Measurements from ENCODE around the gene PURB. TPM values are rescaled to one million over a fixed set of nuclear protein-coding genes. Genes with fewer than 3 reads are reported as not detected.
A peak's percentile ranks its signal among the peaks of the same experiment; 100 is the strongest.

The PURB gene
- total RNA-seq, 1 experiment from 2014 or later = 8.9 TPM

GRCh38 chr7:44884621-44885393, 523 bp downstream of the PURB start:
- Histone ChIP-seq H3K4me1 (ENCODE audit: insufficient read depth, low read length) (peaks cover 49% of the 10 kb centered on the region), H3K4me3 (ENCODE audit: low read length) (peak overlapping the region; percentile 76), H3K4me2 (ENCODE audit: low read length) (peak overlapping the region; percentile 84), H3K27ac (ENCODE audit: low read length) (peak overlapping the region; percentile 63), H2AFZ (ENCODE audit: low read length) (peak overlapping the region; percentile 43; the same call in 1 of the 2 replicates), H3K27me3 (ENCODE audit: low read length) (no peaks in the 10 kb centered on the region), H3K9me2 (replicated peaks; ENCODE audit: low read length) (no peaks in the 10 kb centered on the region), H3K79me2 (ENCODE audit: low read length) (peaks cover 63% of the 10 kb centered on the region), H4K20me1 (ENCODE audit: low read length) (peaks cover 45% of the 10 kb centered on the region), H3K9ac (ENCODE audit: low read length) (peak overlapping the region; percentile 94), H3K9me3 (ENCODE audit: low read length) (no peaks in the 10 kb centered on the region), H3F3A (ENCODE audit: low read length, unreplicated experiment) (no peaks in the 10 kb centered on the region), H3K36me3 (ENCODE audit: low read depth, low read length) (peaks cover 4% of the 10 kb centered on the region; the same call in 1 of the 2 replicates)
- POLR2A ChIA-PET (ENCODE audit: unreplicated experiment) = interaction anchor here (0.6 to 0.7 kb wide), 2 partner anchors 18 to 36 kb away, joined by 4 read pairs; no protein-coding TSS in a partner anchor
- no TSS peak for BruUV-seq (replicated peaks)
- TF ChIP-seq EZH2phosphoT487 (IDR thresholded peaks at IDR 0.05; ENCODE audit: borderline replicate concordance, low read length) (no peak), EZH2 (IDR thresholded peaks at IDR 0.05; ENCODE audit: low read length, unreplicated experiment) (no peak), CTCF (conservative IDR thresholded peaks at IDR 0.05; ENCODE audit: low read depth, low read length) (no peak)
- CTCF ChIA-PET = no interaction called here
- peak; percentile 9 for ATAC-seq
- peak; percentile 46 for DNase-seq
- intact Hi-C loops (cut with micrococcal nuclease) = loop anchor here (5.0 kb wide), 1 partner anchor 102 kb away; no protein-coding TSS in a partner anchor

GRCh38 chr7:44883961-44884620, 1.2 kb downstream of the PURB start:
- Histone ChIP-seq H2AFZ (ENCODE audit: low read length) (peak overlapping the region; percentile 43; the same call in 1 of the 2 replicates), H3K79me2 (ENCODE audit: low read length) (peaks cover 70% of the 10 kb centered on the region), H4K20me1 (ENCODE audit: low read length) (peaks cover 50% of the 10 kb centered on the region), H3K9me3 (ENCODE audit: low read length) (no peaks in the 10 kb centered on the region), H3K27me3 (ENCODE audit: low read length) (no peaks in the 10 kb centered on the region), H3K4me2 (ENCODE audit: low read length) (peak overlapping the region; percentile 84), H3K4me1 (ENCODE audit: insufficient read depth, low read length) (peaks cover 53% of the 10 kb centered on the region), H3K9me2 (replicated peaks; ENCODE audit: low read length) (no peaks in the 10 kb centered on the region), H3K9ac (ENCODE audit: low read length) (peak overlapping the region; percentile 94), H3K27ac (ENCODE audit: low read length) (peak overlapping the region; percentile 63), H3F3A (ENCODE audit: low read length, unreplicated experiment) (no peaks in the 10 kb centered on the region), H3K36me3 (ENCODE audit: low read depth, low read length) (peaks cover 4% of the 10 kb centered on the region; the same call in 1 of the 2 replicates), H3K4me3 (ENCODE audit: low read length) (peak overlapping the region; percentile 76)
- ChIA-PET POLR2A (ENCODE audit: unreplicated experiment) (no interaction called here), CTCF (no interaction called here)
- DNase-seq (no peak), ATAC-seq (no peak)
- intact Hi-C loops (cut with micrococcal nuclease) = no loop called here
- no peak for TF ChIP-seq EZH2phosphoT487 (IDR thresholded peaks at IDR 0.05; ENCODE audit: borderline replicate concordance, low read length)
- TF ChIP-seq EZH2 (IDR thresholded peaks at IDR 0.05; ENCODE audit: low read length, unreplicated experiment) = no peak
- no peak for TF ChIP-seq CTCF (conservative IDR thresholded peaks at IDR 0.05; ENCODE audit: low read depth, low read length)
- BruUV-seq (replicated peaks) = TSS peak; percentile 36

Data from PC-3 (cell line).